HG03095 (cell line): ENCODE measurements around the gene TMEM131L.
A peak's percentile ranks its signal among the peaks of the same experiment; 100 is the strongest.

Source experiments
- ATAC-seq: cut with Tn5 transposase; IDR thresholded peaks from one replicate; pipeline ENCODE4 v1.9.1; 2021; ENCODE audit warnings: moderate library complexity; ENCODE audit not compliant: unreplicated experiment

TMEM131L gene

DNA sequence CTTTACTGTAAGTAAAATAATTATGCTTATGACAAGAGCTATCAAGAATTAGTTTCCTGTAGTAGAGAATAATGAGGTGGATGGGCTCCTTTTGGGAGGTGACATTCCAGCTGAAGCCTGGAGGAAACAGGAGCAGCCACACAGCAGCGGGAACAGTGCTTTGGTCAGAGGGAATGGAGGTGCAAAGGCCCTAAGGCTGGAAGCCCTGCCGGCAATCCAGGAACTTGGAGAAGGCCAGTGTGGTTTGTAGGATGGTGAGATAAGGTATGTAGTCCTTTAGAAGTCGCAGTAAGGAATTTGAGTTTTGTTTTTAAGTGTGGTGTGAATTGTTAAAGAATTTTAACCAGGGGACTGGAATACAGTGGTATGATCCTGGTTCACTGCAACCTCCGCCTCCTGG lies 8.1 kb downstream of the TMEM131L start:
- no peak for ATAC-seq

DNA sequence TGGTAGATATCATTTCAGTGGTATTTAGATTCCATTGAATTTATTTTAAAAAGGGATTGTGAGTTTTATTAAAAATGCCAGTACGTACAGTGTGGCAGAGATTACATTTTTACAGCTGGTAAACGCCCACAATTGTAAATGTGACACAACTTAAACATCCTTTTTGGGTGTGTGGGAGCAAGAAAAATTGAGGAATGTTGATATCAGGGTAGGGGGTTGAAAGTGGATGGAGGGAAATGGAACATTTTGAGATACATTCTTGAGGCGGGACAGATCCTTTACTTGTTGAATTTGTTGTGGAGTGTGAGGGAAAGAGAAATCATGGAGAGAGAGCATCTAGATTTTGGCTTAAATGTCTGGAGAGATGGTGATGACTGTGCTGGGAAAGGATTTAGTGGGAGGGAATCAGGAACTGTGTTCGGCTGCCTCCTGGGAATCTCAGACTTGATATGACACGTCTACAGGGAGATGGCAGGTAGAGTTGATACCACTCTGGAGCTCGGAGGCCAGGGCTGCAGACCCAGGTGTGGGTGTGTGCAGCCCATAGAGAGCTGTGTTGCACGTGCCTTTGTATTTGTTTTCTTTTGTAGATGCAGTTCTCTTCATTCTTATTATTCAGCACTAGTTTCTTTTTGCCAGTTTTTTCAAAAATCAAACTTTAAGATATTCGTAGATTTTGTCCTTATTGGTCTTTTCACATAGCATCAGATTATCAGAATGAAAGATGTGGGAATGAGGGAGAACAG lies 10.8 kb downstream of the TMEM131L start:
- no peak for ATAC-seq

DNA sequence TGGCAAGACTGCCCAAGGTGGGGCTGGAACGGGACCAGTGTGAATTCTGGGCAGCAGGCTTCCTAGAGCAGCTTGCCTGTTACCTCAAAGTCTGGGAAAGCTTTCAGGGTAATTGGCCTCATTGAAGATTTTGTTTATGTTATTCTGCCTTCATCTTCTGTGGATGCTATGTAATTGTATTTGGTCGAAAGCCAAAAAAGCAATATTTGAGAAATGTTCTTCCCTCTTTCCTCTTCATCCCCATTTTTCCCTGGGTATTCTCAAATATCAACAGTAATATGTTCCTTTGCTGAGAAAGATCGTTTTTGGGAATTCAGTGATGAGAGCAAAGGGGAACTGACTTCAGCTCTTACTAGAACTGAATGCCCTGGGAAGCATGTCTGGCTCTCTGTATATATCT lies 12.9 kb downstream of the TMEM131L start:
- no peak for ATAC-seq

DNA sequence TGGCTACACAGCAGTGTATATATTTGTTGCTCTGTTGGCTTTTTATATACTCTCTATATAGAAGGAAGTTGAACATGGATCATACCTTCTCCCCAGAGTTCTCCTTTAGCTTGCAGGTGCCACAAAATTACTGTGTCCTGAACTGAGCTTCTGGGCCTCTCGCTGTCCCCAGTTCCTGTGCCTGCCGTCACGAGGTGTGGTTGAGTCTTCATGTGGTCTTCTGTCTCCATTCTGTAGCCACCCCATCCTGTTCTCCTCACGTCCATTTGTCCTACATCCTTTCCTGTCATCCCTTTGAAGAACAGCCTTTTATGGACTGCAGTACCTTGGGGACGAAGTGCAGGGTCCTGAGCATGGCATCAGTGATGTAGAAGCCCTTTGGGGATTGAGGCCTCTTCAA lies 14.5 kb downstream of the TMEM131L start:
- ATAC-seq, result no peak

DNA sequence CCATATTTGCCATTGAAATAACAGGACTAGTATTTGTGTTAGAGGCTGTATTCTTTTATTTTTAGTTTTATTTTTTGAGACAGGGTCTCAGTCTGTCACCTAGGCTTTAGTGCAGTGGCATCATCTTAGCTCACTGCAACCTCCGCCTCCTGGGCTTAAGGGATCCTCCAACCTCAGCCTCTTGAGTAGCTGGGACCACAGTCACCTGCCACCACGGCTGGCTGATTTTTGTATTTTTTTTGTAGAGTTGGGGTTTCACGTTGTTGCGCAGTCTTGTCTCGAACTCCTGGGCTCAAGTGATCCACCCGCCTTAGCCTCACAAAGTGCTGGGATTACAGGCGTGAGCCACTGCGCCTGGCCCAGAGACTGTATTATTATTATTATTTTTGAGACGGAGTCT lies 15.3 kb downstream of the TMEM131L start:
- ATAC-seq, result no peak

DNA sequence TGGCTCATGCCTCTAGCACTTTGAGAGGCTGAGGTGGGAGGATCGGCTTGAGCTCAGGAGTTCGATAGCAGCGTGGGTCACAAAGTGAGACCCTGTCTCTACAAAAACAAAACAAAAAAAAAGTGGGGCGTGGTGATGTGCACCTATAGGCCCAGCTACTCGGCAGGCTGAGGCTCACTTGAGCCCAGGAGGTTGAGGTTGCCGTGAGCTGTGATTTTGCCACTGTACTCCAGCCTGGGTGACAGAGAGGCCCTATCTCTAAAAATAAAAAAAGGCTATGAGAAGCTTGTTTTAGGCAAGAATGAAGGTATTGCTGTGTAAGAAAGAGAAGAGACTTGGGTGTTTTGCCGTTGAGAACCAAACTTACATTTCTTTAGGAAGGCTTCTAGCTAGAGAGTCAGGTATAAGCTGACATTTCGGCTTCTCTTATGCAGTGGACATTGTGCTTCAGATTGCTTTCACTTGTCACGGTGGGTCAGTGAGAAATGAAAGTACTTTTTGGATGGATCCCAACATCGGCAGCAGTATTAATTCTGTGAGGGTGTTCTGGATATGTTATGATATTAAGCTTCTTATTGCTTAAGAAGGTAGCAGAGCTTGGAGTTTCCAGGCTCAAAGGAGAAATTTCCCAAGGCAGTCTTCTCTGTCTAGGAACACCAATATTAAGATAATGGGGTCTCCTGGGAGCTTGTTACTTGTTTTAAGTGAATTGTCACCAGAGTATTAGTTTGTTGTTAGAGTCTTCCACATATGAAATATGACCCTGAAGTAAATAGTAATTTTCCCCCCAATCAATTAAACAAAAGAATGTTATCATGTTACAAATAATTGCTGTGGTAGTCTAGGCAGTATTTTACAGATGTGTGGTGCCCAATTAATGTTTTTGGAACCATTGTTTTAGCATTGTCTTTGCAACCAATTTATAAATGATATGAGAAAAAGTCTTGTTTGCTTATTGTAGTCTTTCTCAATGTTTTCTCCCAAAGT lies 17.6 kb downstream of the TMEM131L start:
- no peak for ATAC-seq

DNA sequence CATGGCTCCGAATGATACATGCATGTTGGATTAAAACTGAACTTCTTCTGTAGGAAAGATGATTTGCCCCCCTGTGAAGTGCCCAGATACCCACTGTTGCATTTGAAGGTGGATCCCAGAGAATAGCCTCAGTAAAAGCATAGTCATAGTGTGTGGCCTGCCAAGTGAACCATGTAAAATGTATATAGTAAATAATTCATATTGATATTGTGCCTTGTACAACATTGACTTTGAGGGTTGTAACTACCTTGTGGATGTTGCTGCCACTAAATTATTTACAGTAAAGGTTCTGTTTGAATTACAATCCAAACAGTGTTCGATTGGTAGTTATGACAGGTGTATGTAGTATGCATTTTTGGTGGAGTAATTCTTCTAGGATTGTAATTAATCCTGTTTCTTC lies 19.2 kb downstream of the TMEM131L start:
- no peak for ATAC-seq

DNA sequence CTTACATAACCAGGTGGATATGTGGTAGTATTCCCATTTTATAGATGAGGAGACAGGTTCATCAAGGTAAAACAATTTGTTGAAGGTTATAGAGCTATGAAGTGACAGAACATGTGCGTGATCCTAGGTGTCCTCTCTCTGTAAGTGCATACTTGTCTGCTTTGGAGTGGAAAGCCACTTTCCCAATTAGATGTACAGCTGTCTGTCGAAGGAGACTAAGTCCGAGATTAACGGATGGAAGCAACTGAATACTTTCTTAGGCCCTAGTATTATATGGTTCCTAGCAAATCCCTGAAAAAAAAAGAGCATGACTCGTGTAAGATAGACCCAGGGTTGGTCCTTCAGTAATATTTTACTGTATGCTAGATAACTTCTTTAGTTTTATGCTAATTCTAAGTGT lies 19.7 kb downstream of the TMEM131L start:
- ATAC-seq, result no peak

DNA sequence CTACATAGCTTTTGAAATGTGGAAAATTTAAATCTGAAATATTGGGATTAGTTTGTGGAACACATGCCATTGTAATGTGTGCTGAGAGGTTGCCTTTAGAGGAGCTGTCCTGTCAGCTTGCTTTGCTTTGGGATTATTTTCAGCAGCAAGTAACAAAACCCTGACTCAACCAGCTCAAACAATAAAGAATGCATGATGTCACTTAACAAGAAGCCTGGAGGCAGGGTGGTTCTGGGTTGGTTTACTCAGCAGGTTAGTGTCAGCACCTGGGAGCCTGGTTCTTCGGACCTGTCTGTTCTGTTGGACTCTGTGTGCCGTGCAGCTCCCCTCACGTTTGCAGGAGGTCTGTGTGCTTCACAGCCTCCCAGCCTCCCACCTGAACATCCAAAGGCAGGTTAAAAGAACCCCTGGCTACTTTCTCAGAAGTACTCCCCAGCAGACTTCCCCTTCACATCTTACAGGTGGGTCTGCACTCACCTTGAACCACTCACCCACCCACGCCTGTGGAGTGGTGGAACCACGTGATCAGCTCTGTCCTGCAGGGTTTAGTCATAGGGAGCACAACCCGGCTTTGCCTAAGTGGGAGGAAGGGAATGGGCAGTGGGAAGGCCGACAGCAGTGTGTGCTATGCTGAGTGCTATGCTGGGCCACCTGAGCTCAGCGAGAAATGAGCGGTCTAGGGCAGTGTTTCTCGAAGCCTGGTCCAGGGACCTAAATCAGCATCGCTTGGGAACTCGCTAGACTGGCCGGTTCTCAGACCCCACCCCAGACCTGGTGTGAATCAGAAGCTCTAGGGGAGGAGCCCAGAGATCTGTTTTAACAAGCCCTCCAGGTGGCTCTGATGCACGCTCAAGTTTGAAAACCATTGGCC lies 20.4 kb downstream of the TMEM131L start:
- ATAC-seq, result no peak

DNA sequence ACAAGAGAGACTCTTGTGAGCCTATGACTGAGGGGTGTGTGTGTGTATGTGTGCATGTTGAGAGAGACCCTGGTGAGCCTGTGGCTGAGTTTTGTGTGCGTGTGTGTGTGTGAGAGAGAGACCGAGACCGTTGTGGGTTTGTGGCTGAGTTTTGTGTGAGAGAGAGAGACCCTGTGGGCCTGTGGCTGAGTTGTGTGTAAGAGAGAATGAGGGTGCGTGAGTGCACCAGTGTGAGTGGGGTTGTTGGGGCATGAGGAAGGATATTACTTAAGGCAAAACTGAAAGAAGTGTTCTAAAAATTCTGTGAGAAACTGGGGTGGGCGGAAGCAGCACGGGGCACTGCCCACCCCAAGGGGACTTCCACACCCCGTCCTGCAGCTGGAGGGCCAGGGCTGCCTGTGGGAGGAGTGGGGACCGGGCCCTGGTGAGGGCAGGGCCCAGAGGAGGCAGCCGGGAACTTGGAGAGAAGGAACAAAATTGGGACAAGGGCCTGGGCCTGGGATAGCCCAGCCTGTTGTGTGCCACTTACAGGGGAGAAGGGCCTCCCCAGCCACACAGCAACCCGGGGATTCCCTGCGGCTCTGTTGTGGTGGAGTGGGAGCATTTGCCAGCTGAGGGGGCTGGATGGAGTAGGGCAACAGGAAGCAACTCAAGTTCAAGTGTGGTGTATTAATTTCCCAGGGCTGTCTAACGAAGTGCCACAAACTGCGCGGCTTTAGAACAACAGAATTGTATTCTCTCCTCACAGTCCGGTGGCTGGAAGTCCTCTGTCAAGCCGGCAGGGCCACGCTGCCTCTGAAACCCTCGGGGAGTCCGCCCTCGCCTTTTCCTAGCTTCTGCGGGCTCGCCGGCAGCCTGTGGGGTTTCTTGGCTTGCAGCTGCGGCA lies 22.1 kb downstream of the TMEM131L start:
- ATAC-seq, result peak; percentile 42

DNA sequence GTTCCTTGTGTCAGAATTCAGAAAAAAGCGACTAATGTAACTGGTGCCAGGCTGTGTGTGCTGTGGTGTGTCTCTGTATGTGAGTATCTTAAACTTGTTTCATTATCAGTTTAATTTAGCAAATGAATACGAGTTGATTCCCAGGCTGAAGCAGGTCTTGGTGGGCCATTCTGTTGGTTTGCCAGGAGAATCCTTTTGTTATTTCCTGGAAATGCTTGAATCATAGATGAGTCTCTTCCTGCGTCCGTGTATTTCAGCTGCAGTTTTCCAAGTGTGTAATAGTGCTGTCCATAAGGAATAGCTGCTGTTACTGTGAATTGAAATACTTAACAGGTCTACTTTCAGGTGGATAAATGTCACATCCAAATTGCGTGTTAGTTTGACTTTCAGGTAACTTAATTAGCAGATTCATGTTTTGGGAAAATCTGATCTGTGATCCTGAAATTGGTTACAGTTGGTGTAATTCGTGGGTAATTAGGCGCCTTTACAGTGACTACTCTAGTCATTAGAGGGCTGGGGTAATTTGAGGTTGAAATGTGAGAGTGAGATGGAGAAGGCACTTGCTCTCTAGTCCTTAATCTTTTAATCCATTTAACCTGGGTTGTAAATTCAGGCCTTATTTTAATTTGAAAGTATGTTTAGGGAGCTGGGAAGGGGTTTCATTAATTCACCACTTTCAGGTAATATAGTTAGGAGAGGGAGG lies 23.8 kb downstream of the TMEM131L start:
- ATAC-seq, result no peak

DNA sequence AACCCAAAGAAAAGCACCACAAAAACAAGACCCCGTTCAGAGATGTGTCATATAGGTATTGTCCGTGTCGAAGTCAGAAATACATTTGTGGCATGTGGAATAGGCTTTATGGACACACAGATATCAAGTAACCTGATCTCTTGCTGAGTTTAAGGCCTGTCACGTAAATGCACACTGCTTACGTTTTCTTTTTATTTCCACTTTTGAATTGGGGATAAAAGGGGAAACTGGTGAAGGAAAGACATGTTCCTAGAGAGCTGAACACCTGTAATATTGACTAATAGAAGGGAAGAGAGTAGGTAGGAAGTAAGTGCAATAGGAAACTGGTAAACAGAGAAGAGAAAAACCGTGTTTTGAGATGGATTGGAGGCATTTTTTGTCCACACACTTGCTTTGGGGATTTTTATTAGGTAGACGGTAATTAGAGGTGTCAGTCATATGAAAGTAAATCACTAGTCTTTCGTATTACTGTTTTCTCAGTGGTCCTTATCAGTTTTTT lies 24.9 kb downstream of the TMEM131L start:
- ATAC-seq, result no peak

DNA sequence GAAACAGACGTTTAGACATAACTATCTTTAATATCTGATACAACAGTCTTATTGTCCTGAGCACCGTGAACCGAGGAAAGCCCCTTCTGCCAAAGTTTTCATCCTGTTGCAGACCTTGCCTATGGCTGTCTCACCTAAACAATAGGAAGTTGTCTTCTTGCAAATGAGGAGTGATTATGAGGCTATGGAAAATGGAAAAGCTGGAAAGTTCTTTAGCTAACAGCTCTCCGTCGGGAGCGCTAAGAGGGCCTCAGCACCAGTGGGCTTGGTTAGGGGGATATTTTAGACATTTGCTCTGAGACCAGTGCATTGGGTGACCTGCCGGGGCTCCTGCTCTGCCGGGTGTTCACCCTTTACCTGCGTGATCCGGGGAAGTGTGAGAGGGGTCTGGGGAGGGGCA lies 28.4 kb downstream of the TMEM131L start:
- ATAC-seq, result no peak

DNA sequence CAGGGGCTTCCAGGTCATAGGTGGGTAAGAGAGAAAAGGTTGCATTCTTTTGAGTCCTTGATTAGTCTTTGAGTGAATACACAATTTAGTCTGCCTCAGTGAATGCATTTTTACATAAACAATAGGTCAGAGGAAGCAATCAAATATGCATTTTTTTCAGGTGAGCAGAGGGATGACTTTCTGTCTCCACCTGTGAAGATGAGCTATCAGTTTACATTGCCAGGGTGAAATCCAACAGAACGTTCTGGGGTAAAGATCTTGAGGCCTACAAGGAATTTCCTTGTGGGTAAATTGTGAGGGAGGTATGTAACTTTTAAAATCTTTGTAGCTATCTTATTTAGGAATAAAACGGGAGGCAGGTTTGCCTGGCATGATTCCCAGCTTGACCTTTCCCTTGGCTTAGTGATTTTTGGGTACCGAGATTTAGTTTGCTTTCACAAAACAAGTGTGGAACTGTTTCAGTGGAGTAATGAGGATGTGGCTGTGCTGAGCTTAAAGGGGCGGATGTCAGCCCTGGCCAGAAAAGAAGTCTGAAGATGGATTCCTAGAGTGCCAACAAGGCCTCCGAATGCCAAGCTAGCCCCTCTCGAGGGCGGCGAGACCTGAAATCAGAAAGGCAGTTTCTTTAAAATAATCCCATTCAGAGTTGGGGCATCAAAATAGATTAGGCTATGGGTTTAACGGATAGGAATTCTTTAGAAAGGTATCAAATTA lies 29.5 kb downstream of the TMEM131L start:
- no peak for ATAC-seq

DNA sequence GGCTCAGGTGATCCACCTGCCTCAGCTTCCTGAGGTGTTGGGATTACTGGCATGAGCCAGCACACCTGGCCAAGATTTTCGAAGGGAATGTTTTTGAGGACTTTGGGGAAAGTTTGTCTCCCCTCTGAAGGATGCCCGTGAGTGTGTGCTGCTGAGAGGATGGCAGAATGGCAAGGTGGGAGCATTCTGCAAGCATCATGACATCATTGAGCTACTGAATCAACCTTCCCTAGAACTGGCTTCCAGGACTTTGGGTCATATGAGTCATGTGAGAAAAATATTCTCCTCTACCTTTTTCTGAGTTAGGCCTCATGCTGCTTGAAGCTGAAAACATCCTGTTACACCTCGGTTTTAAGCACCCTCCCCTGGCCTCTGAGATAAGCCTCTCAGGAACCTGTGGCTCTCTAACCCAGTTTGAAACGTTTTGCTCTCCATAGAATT lies 31.0 kb downstream of the TMEM131L start:
- peak; percentile 49 for ATAC-seq

DNA sequence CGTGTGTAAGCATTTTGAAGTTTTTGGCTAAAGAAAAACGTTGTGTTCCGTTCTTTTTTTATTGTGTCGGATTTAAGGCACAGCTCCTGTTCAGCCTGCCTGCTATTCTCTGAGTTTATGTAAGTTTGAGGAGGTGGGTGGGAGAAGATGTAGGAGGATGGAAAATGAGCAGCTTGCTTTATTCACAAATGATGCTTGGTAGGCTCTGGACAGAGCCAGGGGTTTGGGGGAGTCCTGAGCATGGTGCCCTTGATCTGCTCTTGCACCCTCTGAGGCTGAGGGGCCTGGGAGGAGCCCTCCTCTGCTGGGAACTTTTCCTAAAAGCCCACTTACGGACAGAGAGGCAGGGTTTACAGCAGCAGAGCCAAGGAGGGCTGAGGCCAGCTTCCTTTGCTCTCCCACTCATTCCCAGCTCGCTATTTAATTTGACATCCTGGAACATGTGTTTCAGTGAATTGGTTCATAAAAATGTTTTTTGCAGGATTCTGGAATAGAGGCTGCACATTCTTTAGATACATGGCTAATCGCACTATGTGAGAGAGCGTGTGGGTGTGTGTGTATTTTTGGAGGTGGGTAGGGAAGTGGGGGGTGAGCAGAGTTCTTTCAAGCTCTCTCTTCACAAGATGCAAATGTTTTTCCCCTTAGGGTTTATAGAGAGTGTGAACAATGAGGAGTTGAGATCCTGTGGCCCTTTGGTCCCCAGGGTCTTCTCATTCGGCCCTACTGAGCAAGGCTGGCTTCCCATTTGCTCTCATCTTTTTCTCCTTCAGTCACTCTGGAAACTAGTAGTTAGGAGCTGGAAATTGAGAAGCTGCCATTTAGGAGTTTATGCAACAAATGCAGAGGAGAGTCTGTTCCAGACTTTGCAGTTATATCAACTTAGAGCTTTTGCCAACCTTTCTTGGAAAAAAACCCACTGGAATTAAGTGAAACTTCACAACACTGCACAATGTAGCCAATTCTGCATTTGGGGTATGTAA lies 32.1 kb downstream of the TMEM131L start:
- peak; percentile 67 for ATAC-seq

DNA sequence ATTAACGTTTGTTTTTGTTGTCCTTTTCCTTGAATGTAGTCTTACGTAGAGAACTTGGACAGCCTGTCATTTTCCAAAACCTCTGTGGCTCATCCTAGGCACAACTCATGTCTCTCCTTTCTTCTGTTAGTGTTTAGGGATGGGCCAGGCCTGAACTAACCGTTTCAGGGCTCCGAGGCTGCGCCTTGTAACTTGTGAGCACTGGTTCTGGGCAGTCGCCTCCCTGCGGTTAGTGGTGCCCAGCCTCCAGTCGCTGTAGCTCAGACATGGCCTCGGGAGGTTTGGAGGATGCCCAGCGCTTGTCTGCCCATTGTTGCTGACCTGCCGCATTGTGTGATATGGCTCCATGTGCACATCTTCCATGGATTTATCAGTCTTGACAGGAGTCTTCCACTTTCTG lies 32.8 kb downstream of the TMEM131L start:
- ATAC-seq, result no peak
